ENCODE results near the gene SEZ6L2.

- TF ChIP-seq CTCF (conservative IDR thresholded peaks at IDR 0.05), result no peak
- TF ChIP-seq EZH2 (IDR thresholded peaks at IDR 0.05; ENCODE audit: low read depth), result no peak
Measured at GRCh38 chr16:29905668-29906067, 6.3 kb upstream of the SEZ6L2 start.

Data from PC-9 (cell line).